Islet of Langerhans (tissue), 1 donor: Measurements from ENCODE around the gene KIF5A.
"Not testable (repeated sequence)": the region's sequence is repeated elsewhere in the genome, so short reads cannot be mapped to it uniquely, and the experiment has no call there.

Experiments
- FAIRE-seq: peaks from one replicate; lab custom pipeline; 2011; peaks lifted over from hg19 to GRCh38; lab: Jason Lieb, UNC

The KIF5A gene

GRCh38 chr12:57558864-57559263 is 9.0 kb downstream of the KIF5A start:
- FAIRE-seq: no peak

- no peak for FAIRE-seq
Measured at GRCh38 chr12:57560516-57560915, 10.7 kb downstream of the KIF5A start.

GRCh38 chr12:57561117-57561516 is 11.3 kb downstream of the KIF5A start:
- FAIRE-seq: not testable (repeated sequence)

GRCh38 chr12:57563358-57563757 is 13.5 kb downstream of the KIF5A start:
- FAIRE-seq: no peak

GRCh38 chr12:57564178-57564740 is 14.4 kb downstream of the KIF5A start:
- FAIRE-seq: no peak

- no peak for FAIRE-seq
Measured at GRCh38 chr12:57568838-57569237, 19.0 kb downstream of the KIF5A start.

GRCh38 chr12:57569858-57570257 is 20.0 kb downstream of the KIF5A start:
- FAIRE-seq: no peak

GRCh38 chr12:57570438-57570837 is 20.6 kb downstream of the KIF5A start:
- FAIRE-seq: not testable (repeated sequence)

GRCh38 chr12:57571926-57572762 is 22.3 kb downstream of the KIF5A start:
- FAIRE-seq: no peak

GRCh38 chr12:57574795-57575194 is 25.0 kb downstream of the KIF5A start:
- no peak for FAIRE-seq

GRCh38 chr12:57575771-57576612 is 26.1 kb downstream of the KIF5A start:
- FAIRE-seq: no peak

- no peak for FAIRE-seq
Measured at GRCh38 chr12:57576613-57577160, 26.8 kb downstream of the KIF5A start.

GRCh38 chr12:57577981-57578758 is 28.3 kb downstream of the KIF5A start:
- FAIRE-seq: no peak

GRCh38 chr12:57579011-57579410 is 29.2 kb downstream of the KIF5A start:
- FAIRE-seq: no peak

GRCh38 chr12:57579677-57580465 is 30.0 kb downstream of the KIF5A start:
- no peak for FAIRE-seq

GRCh38 chr12:57580466-57580795 is 30.6 kb downstream of the KIF5A start:
- FAIRE-seq: no peak

GRCh38 chr12:57581802-57582201 is 32.0 kb downstream of the KIF5A start:
- no peak for FAIRE-seq

- no peak for FAIRE-seq
Measured at GRCh38 chr12:57582440-57582839, 32.6 kb downstream of the KIF5A start.

- peak; percentile 36 for FAIRE-seq
Measured at GRCh38 chr12:57583008-57583831, 33.4 kb downstream of the KIF5A start.

- FAIRE-seq: no peak
Measured at GRCh38 chr12:57584050-57584449, 34.2 kb downstream of the KIF5A start.
